NCI-H2171 (cell line): ENCODE results near the gene CASP9.
A peak's percentile ranks its signal among the peaks of the same experiment; 100 is the strongest.
"Not testable (repeated sequence)": the region's sequence is repeated elsewhere in the genome, so short reads cannot be mapped to it uniquely, and the experiment has no call there.

Experiments used
- DNase-seq: peaks from one replicate; lab custom pipeline; 2025; lab: John Stamatoyannopoulos, UW

CASP9 gene

DNA sequence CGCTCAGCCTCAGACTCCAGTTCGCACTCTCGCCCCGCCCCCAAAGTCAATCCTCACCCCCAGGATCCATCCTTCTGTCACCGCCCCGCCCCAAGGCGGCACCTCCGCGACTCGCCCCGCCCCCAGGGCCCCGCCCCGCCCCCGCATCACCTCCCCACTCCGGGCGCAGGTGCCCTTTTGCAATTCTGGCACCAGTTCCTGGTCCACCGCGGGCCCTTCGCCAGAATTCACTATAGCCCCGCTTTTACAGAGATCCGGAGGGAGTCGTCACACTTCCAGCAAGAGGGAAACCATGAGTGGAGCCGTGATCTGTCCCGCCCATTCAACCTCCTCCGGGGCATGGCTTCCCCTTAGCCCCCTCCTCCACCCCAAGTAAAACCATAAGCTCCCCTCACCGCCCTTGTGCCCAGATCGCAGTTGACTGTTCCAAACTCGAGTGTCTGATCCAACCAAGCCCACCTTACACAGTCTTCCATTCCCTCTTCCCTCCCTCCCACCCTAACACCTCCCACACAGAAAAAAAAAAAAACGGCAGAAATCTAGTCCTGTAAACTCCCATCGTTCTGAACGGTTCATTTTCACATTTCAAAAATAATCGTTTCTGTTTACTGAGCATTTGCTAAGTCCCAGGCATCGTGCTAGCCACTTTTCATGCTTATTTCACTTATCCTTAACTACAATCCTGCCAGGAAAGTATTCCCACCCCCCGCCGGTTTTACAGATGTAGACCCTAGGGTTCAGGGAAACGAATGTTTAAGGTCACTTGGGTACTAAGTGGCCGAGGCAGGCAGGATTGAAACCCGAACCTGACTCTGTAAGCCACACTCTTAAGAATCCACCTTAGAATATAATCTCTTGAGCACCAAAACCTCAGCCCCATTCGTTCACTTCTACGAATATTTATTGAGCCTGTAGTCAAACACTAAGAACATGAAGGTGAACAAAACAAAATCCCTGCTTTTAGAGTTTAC is 1.3 kb upstream of the CASP9 start:
- DNase-seq = no peak

GRCh38 chr1:15524283-15525049 is 451 bp upstream of the CASP9 start:
- DNase-seq = peak; percentile 100

DNA sequence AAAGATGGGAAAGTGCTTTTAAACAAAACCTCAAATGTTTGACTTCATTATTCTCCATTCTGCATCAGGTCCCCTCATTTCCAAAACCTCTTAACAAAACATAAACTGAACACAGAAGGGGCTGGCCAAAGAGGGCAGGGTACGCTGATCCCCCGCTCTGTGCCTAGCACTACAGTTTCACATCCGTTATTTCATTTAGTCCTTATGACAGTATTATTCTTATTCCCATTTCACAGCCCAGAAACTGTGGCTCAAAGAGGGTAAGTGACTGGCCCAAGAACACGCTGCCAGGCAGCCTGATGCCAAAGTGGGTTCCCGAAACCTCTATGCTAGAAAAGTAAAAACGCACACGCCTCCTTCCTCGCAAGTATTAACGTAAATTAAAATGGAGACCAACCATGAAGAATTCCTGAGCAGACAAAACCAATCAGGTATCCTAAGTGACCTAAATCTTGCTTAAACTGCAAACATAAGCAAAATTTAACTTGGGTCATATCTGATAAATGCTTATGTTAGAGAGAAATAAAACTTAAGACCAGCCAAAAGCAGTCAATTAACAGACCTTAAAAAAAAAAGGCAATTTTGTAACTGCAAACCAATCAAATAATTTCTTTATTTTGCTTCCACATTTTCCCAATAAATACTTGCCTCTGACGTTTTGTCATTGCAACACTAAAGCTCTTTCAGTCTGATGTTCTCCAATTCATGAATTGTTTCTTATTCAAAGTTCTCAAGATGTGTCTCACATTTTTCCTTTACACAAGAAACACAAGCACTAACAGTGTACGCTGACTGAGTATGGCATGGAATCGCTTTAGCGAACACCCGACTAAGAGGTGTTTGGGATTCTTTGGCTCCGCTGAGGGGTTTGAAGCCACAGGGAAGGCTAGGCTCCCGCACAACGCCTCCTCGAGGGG is 653 bp downstream of the CASP9 start:
- DNase-seq = peak; percentile 52

DNA sequence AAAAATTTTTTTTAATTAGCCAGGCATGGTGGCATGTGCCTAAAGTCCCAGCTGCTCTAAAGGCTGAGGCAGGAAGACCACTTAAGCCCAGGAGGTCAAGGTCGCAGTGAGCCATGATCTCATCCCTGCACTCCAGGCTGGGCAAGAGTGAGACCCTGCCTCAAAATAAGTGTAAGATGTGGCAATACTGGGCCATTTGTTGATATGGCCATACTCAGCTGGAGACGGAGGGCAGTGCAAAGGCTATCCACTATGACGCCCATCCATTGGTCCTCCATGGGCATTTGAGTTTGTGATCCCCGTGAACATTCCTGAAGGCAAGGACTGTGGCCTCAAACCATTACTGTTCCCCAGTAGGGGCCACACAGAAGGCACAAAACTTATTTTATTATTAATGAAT is 1.5 kb downstream of the CASP9 start:
- no peak for DNase-seq

DNA sequence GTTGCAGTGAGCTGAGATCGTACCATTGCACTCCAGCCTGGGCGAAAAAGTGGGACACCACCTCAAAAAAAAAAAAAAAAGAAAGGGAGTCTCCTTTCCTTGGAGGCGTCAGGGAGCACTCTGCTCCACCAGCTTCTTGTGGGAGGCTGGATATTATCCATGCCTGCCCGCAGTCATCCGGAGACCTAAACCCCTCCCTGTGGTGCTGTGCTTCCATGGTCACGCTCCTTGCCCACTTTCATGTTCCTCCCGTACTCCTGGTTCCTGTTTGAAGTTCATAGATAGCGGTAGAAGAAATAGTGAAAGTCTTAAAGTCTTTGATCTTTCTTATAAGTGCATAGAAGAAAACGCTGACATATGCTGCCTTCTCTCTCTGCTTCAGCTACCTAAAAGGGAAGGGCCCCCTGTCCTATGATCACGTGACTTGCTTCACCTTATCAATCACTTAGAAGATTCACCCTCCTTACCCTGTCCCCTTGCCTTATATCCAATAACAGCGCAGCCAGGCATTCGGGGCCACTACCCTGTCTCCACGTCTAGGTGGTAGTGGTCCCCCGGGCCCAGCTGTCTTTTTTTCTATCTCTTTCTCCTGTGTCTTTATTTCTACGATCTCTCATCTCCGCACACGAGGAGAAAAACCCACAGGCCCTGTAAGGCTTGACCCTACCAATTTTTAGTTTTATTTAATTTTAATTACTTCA is 2.7 kb downstream of the CASP9 start:
- DNase-seq = not testable (repeated sequence)

DNA sequence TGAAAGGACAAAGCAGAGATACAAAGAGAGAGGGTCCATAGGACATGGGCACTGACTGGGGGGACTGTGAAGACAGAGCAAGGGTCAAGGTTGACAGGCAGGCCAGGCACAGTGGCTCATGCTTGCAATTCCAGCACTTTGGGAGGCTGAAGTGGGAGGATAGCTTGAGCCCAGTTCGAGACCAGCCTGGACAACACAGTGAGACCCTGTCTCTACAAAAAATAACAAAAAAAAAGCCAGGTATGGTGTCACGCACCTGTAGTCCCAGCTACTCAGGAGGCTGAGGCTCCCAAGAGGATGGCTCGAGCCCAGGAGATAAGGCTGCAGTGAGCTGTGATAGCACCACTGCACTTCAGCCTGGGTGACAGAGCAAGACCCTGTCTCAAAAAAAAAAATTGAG is 4.4 kb downstream of the CASP9 start:
- DNase-seq = no peak

DNA sequence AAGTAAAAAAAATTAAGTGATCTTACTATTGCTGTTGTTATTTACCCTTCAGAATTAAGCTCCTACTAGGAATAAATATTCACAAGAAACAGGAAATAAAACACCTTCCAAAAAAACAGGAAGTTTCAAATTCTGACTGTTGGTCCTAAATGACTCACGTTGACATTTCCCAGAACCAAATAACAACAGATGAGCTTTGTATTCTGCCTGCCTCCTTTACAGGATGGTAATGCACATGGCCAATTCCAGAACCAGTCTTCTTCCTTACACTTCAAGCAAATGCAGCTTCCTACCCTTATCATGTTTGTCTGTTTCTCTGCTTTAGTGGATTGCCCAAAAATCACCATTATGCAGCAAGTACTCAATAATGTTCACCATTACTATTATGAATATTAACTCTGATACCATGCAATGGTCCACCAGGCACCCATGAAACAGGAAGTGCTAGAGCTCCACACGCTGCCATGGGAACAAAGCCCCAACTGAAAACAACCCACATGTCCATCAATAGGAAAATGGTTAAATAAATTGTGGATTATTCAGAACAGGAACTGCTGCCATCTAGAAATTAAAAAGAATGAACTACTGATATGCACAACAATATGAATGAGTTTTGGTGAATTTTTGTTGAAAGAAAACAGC is 8.9 kb downstream of the CASP9 start:
- DNase-seq = no peak

DNA sequence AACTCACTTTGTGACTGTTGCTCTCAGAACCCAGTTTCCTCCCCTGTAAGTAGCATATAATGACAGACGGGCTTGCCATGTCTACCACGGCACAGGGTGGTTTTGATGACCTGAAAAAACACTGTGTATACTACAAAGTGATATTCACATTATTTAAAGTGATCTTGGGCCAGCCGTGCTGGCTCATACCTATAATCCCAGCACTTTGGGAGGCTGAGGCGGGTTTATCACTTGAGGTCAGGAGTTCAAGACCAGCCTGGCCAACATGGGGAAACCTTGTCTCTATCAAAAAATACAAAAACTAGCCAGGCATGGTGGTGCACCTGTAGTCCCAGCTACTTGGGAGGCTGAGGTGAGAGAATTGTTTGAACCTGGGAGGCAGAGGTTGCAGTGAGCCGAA is 9.5 kb downstream of the CASP9 start:
- DNase-seq = not testable (repeated sequence)

- DNase-seq = no peak
Observed at GRCh38 chr1:15513919-15514318, 10.1 kb downstream of the CASP9 start.

GRCh38 chr1:15513192-15513591 is 10.8 kb downstream of the CASP9 start:
- DNase-seq = no peak

DNA sequence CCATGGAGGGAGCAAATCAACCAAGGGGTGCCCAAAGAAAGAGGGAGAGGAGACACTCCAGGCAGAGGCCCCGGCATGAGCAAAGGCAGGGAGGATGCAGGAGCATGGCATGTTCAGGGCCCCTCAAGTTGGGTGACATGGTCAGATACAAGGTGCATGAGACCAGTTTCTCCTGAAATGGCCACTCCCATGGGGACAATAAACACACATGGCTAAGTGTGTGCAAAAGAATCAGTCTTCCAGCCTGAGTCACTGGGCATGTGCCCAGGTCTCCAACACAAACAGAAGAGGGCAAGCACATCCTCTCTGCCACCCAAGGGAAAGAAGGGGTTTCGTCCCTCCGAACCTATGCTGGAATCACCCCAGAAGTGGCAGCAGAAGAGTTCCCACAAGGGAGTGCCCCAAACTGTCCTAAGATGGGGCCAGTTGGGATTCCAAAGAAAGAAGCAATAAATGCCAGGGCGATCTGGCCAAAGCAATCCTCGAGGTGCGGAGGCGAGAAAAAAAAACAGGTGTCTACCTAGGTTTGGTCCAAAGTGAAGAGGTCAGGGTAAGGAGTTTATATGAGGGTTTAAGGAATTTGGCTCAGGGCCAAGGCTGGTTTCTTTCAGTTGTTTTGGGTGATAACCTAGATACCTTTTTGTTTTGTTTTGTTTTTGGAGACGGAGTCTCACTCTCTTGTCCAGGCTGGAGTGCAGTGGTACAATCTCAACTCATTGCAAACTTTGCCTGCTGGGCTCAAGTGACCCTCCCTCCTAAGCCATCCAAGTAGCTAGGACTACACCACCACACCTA is 13.2 kb downstream of the CASP9 start:
- DNase-seq = no peak

GRCh38 chr1:15509586-15509985 is 14.4 kb downstream of the CASP9 start:
- no peak for DNase-seq

DNA sequence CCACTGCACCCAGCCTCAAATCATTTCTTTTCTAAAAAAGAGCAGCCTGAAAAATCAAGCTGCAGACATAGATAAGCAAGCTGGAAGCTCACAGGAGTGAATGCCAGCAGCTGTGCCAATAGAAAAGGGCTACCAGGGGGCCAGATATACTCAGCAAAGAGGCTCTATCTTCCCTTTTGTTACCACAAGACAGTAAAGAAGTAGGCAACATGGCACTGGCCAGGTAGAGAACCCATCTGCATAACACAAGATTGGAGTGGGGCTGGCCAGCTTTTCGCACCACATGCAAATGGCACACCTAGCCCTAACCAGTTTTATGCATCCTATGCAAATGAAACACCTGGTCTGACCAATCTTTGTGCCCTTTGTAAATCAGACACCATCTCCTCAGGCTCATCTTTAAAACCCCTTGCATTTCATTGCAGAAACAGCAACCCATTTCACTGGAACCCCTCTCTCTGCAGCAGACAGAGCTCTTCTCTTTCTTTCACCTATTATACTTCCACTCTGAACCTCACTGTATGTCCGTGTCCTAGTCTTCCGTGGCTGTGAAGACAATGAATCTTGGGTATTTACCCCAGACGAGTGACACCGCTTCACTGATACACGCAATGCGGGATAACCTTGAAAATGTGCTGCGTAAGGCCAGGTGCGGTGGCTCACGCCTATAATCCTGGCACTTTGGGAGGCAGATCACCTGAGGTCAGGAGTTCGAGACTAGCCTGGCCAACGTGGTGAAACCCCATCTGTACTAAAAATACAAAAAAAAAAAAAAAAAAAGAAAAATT is 15.1 kb downstream of the CASP9 start:
- no peak for DNase-seq

GRCh38 chr1:15507278-15507677 is 16.7 kb downstream of the CASP9 start:
- no peak for DNase-seq

DNA sequence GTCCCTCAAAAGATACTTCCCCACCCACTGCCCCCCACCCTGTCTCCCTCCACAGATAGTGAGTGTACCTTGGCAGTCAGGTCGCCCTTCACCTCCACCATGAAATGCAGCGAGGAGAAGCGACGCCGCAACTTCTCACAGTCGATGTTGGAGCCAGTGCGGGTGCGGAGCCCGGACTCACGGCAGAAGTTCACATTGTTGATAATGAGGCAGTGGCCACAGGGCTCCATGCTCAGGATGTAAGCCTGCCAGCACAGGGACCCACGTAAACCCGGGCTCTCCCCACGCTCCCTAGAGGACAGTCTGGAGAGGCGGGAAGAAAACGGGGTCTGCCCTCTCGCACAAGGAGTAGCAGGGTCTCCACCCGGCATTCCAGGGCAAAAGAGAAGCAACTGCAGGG is 17.2 kb downstream of the CASP9 start:
- no peak for DNase-seq

- DNase-seq = no peak
Observed at GRCh38 chr1:15504436-15504835, 19.6 kb downstream of the CASP9 start.

- DNase-seq = peak; percentile 62
Observed at GRCh38 chr1:15501208-15502032, 22.6 kb downstream of the CASP9 start.
